GM19240 (cell line): ENCODE measurements around the gene H6PD.

Experiments used
- DNase-seq: peaks from one replicate; pipeline ENCODE4 v3.0.0; 2011; ENCODE audit warnings: low spot score; ENCODE audit not compliant: insufficient read length

H6PD gene

GRCh38 chr1:9278116-9278515 is 43.5 kb downstream of the H6PD start:
- DNase-seq = no peak

GRCh38 chr1:9278585-9279153 is 44.1 kb downstream of the H6PD start:
- DNase-seq = no peak

GRCh38 chr1:9279172-9279840 is 44.7 kb downstream of the H6PD start:
- no peak for DNase-seq

- DNase-seq = no peak
These were observed 45.7 kb downstream of the H6PD start for GRCh38 chr1:9280015-9280860.

GRCh38 chr1:9281071-9281827 is 46.7 kb downstream of the H6PD start:
- DNase-seq = no peak

- no peak for DNase-seq
These were observed 47.5 kb downstream of the H6PD start for GRCh38 chr1:9281908-9282695.

GRCh38 chr1:9282696-9282955 is 48.1 kb downstream of the H6PD start:
- no peak for DNase-seq

- DNase-seq = no peak
These were observed 49.5 kb downstream of the H6PD start for GRCh38 chr1:9284061-9284460.

GRCh38 chr1:9286556-9286955 is 52.0 kb downstream of the H6PD start:
- DNase-seq = no peak

GRCh38 chr1:9289090-9289534 is 54.5 kb downstream of the H6PD start:
- DNase-seq = no peak

- no peak for DNase-seq
These were observed 55.3 kb downstream of the H6PD start for GRCh38 chr1:9289711-9290485.

GRCh38 chr1:9291914-9292360 is 57.4 kb downstream of the H6PD start:
- DNase-seq = no peak

GRCh38 chr1:9292361-9293240 is 58.0 kb downstream of the H6PD start, which contains the start of gene SPSB1:
Gene SPSB1 (plus strand): TSS chr1:9292894. CDS start chr1:9355892, 62,998 bp downstream.
- peak; percentile 31 for DNase-seq

GRCh38 chr1:9293241-9293532 is 58.6 kb downstream of the H6PD start:
- no peak for DNase-seq

- DNase-seq = no peak
These were observed 59.2 kb downstream of the H6PD start for GRCh38 chr1:9293533-9294404.

- DNase-seq = no peak
These were observed 59.8 kb downstream of the H6PD start for GRCh38 chr1:9294405-9294773.

- peak; percentile 33 for DNase-seq
These were observed 60.5 kb downstream of the H6PD start for GRCh38 chr1:9294910-9295636.

GRCh38 chr1:9295884-9296283 is 61.3 kb downstream of the H6PD start:
- DNase-seq = no peak
